Measurements from ENCODE around the gene PRR15L. TPM values are rescaled to one million over a fixed set of nuclear protein-coding genes. Genes with fewer than 3 reads are reported as not detected.

The PRR15L gene
- total RNA-seq, 3 donors from 2014 or later, result 38.7 to 105 TPM; not detected in 1

DNA sequence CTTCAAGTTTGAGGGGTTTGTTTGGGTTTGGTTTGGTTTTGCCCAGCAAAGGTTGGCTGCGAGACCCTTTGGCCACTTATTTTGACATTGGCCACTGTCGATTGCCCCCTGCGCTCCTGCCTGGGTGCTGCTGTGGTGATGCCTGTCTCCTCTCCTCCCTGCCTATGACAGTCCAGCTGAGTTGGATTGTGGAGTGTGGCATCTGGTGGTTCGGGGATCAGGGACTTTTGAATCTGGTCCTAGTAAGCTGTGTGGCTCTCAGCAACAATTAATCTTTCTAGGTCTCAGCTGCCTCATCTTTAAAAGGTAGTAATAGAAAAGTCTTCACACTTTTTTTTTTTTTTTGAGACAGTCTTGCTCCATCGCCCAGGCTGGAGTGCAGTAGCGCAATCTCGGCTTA lies 40.4 kb upstream of the PRR15L start:
- no peak for DNase-seq (ENCODE audit: low spot score in 2 of 2)
- no peaks in the 10 kb centered on the region for H3K9me3 ChIP-seq
- no peak overlapping the region for H3K27ac ChIP-seq
- H3K36me3 ChIP-seq, result no peaks in the 10 kb centered on the region
- TF ChIP-seq, protein P1, sequence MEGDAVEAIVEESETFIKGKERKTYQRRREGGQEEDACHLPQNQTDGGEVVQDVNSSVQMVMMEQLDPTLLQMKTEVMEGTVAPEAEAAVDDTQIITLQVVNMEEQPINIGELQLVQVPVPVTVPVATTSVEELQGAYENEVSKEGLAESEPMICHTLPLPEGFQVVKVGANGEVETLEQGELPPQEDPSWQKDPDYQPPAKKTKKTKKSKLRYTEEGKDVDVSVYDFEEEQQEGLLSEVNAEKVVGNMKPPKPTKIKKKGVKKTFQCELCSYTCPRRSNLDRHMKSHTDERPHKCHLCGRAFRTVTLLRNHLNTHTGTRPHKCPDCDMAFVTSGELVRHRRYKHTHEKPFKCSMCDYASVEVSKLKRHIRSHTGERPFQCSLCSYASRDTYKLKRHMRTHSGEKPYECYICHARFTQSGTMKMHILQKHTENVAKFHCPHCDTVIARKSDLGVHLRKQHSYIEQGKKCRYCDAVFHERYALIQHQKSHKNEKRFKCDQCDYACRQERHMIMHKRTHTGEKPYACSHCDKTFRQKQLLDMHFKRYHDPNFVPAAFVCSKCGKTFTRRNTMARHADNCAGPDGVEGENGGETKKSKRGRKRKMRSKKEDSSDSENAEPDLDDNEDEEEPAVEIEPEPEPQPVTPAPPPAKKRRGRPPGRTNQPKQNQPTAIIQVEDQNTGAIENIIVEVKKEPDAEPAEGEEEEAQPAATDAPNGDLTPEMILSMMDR (IDR thresholded peaks at IDR 0.05), result no peak
- TF ChIP-seq POLR2A (IDR thresholded peaks at IDR 0.05) (no peak), POLR2AphosphoS5 (IDR thresholded peaks at IDR 0.05) (no peak)
- H3K27me3 ChIP-seq, result no peaks in the 10 kb centered on the region
- H3K4me3 ChIP-seq, result no peak overlapping the region
- H3K4me1 ChIP-seq, result no peaks in the 10 kb centered on the region
- intact Hi-C loops (cut with DNase I; ENCODE audit: low total_unique reads), result no loop called here

DNA sequence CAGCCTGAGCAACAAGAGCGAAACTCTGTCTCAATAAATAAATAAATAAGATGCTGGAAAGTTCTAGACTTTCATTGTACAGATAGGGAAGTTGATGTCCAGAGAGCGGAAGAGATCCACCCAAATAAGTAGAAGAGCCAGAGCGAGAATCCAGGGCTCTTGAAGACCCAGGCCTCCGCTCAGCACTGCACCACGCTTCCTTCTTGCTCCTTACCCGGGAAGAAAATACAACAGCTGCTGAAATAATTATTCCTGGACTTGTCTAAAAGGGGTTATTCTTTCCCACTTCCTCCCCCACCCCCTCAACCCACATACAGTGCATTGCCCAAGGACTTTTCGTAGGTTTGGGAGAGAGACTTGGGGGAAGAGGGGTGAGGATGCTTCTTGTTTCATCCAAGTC lies 39.9 kb upstream of the PRR15L start:
- H3K9me3 ChIP-seq, result no peaks in the 10 kb centered on the region
- H3K4me1 ChIP-seq, result no peaks in the 10 kb centered on the region
- no peaks in the 10 kb centered on the region for H3K27me3 ChIP-seq
- no peak overlapping the region for H3K27ac ChIP-seq
- no peak overlapping the region for H3K4me3 ChIP-seq
- intact Hi-C loops (cut with DNase I; ENCODE audit: low total_unique reads), result no loop called here
- no peak for DNase-seq (ENCODE audit: low spot score in 2 of 2)
- H3K36me3 ChIP-seq, result no peaks in the 10 kb centered on the region
- TF ChIP-seq, protein P1 (IDR thresholded peaks at IDR 0.05), result no peak
- TF ChIP-seq POLR2A (IDR thresholded peaks at IDR 0.05) (no peak), POLR2AphosphoS5 (IDR thresholded peaks at IDR 0.05) (no peak)

DNA sequence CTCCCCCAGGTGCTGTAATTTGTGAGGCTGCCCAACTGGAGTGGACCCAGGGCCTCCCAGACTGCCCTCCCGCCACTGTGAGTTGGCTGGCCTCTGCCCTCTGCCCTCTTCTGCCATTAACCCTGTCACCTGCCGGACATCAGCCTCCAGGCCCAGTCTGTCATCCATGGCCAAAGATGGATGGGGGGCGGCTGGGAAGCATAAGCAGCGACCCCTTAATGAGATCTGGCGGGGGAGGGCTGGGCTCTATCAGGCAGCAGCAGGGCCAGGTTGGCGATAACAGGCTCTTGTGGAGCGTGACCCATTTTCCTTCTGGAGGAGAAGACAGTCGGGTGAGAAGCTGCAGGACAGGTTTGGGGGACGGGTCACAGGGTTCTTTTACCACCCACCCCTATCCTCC lies 38.5 kb upstream of the PRR15L start:
- Histone ChIP-seq H3K9me3 (no peaks in the 10 kb centered on the region), H3K4me3 (no peak overlapping the region), H3K4me1 (no peaks in the 10 kb centered on the region), H3K27ac (no peak overlapping the region), H3K36me3 (no peaks in the 10 kb centered on the region), H3K27me3 (no peaks in the 10 kb centered on the region)
- no peak for TF ChIP-seq POLR2AphosphoS5 (IDR thresholded peaks at IDR 0.05)
- TF ChIP-seq, protein P1 (IDR thresholded peaks at IDR 0.05), result no peak
- TF ChIP-seq POLR2A (IDR thresholded peaks at IDR 0.05), result no peak
- no peak for DNase-seq (ENCODE audit: low spot score in 2 of 2)
- intact Hi-C loops (cut with DNase I; ENCODE audit: low total_unique reads), result no loop called here

DNA sequence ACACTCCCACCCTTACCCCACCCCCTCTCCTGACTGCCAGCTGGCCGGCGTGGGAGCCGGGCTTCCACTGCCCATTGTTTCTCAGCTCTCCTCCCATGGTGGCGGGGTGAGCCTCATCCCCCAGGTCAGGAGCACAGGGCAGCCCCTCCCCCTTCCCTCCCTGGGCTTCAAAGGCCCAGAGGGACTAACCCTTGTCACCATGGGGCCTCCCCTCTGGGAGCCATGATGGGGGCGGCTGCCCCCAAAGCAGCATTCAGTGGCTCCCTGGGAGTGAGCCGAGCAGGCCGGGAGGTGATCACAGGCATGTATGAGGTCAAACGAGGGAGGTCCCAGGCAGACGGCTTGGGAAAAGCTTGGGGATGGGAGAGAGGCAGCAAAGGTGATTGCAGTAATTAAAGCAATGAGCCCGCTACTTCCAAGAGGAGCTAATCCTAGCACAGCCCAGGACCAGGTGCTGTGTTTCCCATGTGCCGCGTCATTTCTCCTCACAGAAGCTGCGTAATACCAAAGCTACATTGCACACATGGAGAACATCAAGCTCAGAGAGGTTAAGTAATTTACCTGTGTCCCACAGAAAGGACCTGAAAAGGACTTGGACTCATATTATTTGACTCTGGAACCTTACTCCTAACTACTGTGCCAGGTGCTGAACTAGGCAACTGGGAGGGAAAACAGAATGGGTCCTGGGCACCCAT lies 37.7 kb upstream of the PRR15L start:
- TF ChIP-seq, protein P1 (IDR thresholded peaks at IDR 0.05), result no peak
- TF ChIP-seq POLR2A (IDR thresholded peaks at IDR 0.05) (no peak), POLR2AphosphoS5 (IDR thresholded peaks at IDR 0.05) (no peak)
- no peak overlapping the region for H3K27ac ChIP-seq
- H3K9me3 ChIP-seq, result no peaks in the 10 kb centered on the region
- no peak for DNase-seq (ENCODE audit: low spot score in 2 of 2)
- intact Hi-C loops (cut with DNase I; ENCODE audit: low total_unique reads), result no loop called here
- no peaks in the 10 kb centered on the region for H3K4me1 ChIP-seq
- H3K27me3 ChIP-seq, result no peaks in the 10 kb centered on the region
- no peak overlapping the region for H3K4me3 ChIP-seq
- H3K36me3 ChIP-seq, result no peaks in the 10 kb centered on the region

DNA sequence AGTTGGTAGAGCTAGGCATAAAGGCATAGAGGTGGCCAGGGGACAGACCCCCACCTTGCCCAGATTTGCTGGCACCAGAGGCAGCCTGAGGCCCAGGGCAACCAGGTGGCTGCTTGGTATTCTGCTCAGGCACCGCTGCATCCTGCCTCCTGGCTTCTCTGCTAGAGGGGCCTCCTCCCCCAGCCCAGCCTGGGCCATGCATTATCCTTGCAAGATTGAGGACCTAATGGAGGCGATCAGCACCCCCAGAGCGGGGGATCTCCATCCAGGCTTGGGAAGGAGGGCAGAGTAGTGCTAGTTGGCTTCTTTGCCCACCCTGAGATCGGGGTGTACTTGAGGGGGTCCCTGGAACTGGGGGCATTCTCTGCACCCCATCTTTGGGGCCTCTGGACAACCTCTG lies 37.0 kb upstream of the PRR15L start:
- no peak overlapping the region for H3K27ac ChIP-seq
- no peaks in the 10 kb centered on the region for H3K9me3 ChIP-seq
- H3K36me3 ChIP-seq, result no peaks in the 10 kb centered on the region
- no peak for DNase-seq (ENCODE audit: low spot score in 2 of 2)
- no peaks in the 10 kb centered on the region for H3K27me3 ChIP-seq
- H3K4me1 ChIP-seq, result no peaks in the 10 kb centered on the region
- intact Hi-C loops (cut with DNase I; ENCODE audit: low total_unique reads), result no loop called here
- H3K4me3 ChIP-seq, result no peak overlapping the region
- TF ChIP-seq POLR2A (IDR thresholded peaks at IDR 0.05), result no peak
- TF ChIP-seq, protein P1 (IDR thresholded peaks at IDR 0.05), result no peak
- TF ChIP-seq POLR2AphosphoS5 (IDR thresholded peaks at IDR 0.05), result no peak

Data from breast epithelium (tissue), 4 donors.